Epithelial cell of proximal tubule (primary cell): ENCODE measurements around the gene CDH13. TPM values are rescaled to one million over a fixed set of nuclear protein-coding genes. Genes with fewer than 3 reads are reported as not detected.

ENCODE experiments used
- DNase-seq: peaks from one replicate; pipeline ENCODE4 v3.0.0-alpha.2; 2011; ENCODE audit warnings: low read depth
- H3K4me3 ChIP-seq: 2 replicates; pipeline ENCODE4 v1.5.1; 2011; ENCODE audit warnings: low read depth, mild to moderate bottlenecking, low read length
- total RNA-seq: library from RNA; depleted of rRNA; stranded (reverse); fragments of >200 nt; gene quantifications from 2 replicates; pipeline ENCODE4 v1.2.3, GENCODE V29; 2015
- TF ChIP-seq, protein P1 (sequence below): conservative IDR thresholded peaks from 2 replicates; pipeline ENCODE4 v1.5.1; 2012; ENCODE audit warnings: low read depth, mild to moderate bottlenecking, low read length

The CDH13 gene
- total RNA-seq, 1 donor from 2014 or later, result 85.4 TPM

DNA sequence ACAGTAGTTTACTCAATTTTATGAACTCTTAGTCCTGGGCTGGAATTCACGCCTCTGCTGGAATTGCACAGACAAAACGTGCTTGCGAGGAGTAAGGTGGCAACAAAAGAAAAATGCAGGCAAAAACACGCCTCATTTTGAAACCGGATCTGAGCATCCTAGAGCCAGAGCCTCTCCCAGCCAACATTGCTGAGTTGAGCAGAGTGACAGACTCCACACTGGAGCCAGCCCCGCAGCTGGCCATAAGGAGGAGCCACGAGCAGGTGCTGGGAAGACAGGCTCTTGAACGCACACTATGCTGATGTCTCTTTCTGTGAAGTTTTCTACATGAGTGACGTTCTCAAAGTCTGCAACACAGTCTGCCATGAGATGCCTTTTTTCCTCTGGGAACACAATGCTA, 1166.4 kb downstream of the CDH13 start:
- no peak overlapping the region for H3K4me3 ChIP-seq
- no peak for DNase-seq
- TF ChIP-seq, protein P1, sequence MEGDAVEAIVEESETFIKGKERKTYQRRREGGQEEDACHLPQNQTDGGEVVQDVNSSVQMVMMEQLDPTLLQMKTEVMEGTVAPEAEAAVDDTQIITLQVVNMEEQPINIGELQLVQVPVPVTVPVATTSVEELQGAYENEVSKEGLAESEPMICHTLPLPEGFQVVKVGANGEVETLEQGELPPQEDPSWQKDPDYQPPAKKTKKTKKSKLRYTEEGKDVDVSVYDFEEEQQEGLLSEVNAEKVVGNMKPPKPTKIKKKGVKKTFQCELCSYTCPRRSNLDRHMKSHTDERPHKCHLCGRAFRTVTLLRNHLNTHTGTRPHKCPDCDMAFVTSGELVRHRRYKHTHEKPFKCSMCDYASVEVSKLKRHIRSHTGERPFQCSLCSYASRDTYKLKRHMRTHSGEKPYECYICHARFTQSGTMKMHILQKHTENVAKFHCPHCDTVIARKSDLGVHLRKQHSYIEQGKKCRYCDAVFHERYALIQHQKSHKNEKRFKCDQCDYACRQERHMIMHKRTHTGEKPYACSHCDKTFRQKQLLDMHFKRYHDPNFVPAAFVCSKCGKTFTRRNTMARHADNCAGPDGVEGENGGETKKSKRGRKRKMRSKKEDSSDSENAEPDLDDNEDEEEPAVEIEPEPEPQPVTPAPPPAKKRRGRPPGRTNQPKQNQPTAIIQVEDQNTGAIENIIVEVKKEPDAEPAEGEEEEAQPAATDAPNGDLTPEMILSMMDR, result no peak

GRCh38 chr16:83794860-83795554, 1168.2 kb downstream of the CDH13 start:
- TF ChIP-seq, protein P1, result no peak
- no peak for DNase-seq
- no peak overlapping the region for H3K4me3 ChIP-seq

GRCh38 chr16:83797013-83797412, 1170.2 kb downstream of the CDH13 start:
- H3K4me3 ChIP-seq, result no peak overlapping the region
- TF ChIP-seq, protein P1, result no peak
- DNase-seq, result no peak

- TF ChIP-seq, protein P1, result no peak
- no peak overlapping the region for H3K4me3 ChIP-seq
- DNase-seq, result no peak
These were observed 1172.6 kb downstream of the CDH13 start for GRCh38 chr16:83799336-83799735.

GRCh38 chr16:83802135-83802534, 1175.4 kb downstream of the CDH13 start:
- H3K4me3 ChIP-seq, result no peak overlapping the region
- no peak for DNase-seq
- TF ChIP-seq, protein P1, result no peak

DNA sequence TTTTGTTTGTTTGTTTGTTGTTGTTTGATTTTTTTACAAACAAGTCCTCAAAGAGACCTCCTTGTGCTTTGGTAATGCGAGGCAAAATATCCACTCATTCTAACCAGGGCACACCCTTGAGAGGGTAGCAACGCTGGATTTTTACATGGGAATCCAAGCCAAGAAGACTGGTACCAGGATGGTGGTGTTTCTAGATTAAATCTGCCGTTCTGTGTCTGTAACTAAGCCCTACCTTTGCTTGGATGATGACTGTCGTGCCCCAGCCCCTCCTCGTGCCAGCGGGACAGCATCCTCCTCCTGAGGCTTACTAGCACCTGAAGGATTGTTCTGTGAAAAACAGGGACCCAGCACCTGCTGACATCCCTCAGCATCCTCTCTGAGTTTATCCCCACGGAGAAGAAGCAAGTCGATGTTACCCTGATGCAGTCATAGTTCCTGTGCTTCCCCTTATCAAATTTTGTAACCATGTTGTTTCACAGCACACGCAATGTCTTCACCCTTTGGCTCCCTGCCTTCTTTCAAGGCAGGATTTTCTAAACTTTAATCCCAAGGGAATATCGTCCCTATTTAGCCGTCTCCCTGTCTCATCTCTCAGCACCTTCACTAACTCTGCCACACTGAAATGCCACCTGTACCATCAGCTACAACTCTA, 1175.9 kb downstream of the CDH13 start:
- no peak for DNase-seq
- TF ChIP-seq, protein P1, result no peak
- no peak overlapping the region for H3K4me3 ChIP-seq

GRCh38 chr16:83803811-83804210, 1177.0 kb downstream of the CDH13 start:
- no peak for DNase-seq
- H3K4me3 ChIP-seq, result no peak overlapping the region
- TF ChIP-seq, protein P1, result no peak
